Colonic mucosa (tissue), 4 donors: ENCODE data around the gene DUSP7. TPM values are rescaled to one million over a fixed set of nuclear protein-coding genes. Genes with fewer than 3 reads are reported as not detected.

ENCODE experiments used
- DNase-seq: peaks from one replicate; pipeline ENCODE4 v3.0.0-alpha.2; 2020
- H3K27ac ChIP-seq: fragments of 200-600 bp; one replicate; pipeline ENCODE4 v1.8.0; 2021
- H3K27me3 ChIP-seq: fragments of 200-600 bp; one replicate; pipeline ENCODE4 v1.8.0; 2021
- H3K36me3 ChIP-seq: fragments of 200-600 bp; one replicate; pipeline ENCODE4 v1.8.0; 2021
- H3K4me1 ChIP-seq: fragments of 200-600 bp; one replicate; pipeline ENCODE4 v1.8.0; 2021; ENCODE audit warnings: mild to moderate bottlenecking
- H3K4me3 ChIP-seq: fragments of 200-600 bp; one replicate; pipeline ENCODE4 v1.8.0; 2021
- H3K9ac ChIP-seq, 2 donors: one replicate each; pipeline ENCODE4 v1.7.0; 2013; ENCODE audit warnings: control low read depth in 2 of 2, low read depth in 2 of 2, low read length in 2 of 2
- H3K9me3 ChIP-seq: fragments of 200-600 bp; one replicate; pipeline ENCODE4 v1.8.0; 2021
- CTCF ChIP-seq: fragments of 200-600 bp; IDR thresholded peaks from one replicate; pipeline ENCODE4 v1.8.0; 2022; ENCODE audit warnings: antibody characterized with exemption, mild to moderate bottlenecking
- intact Hi-C: fragments of 100-400 bp; cut with DNase I; formaldehyde crosslinking; loops from one replicate; pipeline ENCODE4 v1.14.1; 2022
- total RNA-seq, 2 donors: library from RNA; stranded (reverse); fragmentation: NEBNext Ultra II Directional in 1 of 2; extraction: Animal tissue kit (Norgen Biotek cat#: 25700) in 1 of 2; gene quantifications; one replicate each; pipeline ENCODE4 v1.2.1, GENCODE V29; 2021
- donor health status: healthy.
- donor health status: DM: no; HTN: no; CAD: no.
- donor health status: DM: no; HTN: no; CAD: no.

DUSP7 gene
- total RNA-seq, 2 donors from 2014 or later: 9.5 to 9.8 TPM

DNA sequence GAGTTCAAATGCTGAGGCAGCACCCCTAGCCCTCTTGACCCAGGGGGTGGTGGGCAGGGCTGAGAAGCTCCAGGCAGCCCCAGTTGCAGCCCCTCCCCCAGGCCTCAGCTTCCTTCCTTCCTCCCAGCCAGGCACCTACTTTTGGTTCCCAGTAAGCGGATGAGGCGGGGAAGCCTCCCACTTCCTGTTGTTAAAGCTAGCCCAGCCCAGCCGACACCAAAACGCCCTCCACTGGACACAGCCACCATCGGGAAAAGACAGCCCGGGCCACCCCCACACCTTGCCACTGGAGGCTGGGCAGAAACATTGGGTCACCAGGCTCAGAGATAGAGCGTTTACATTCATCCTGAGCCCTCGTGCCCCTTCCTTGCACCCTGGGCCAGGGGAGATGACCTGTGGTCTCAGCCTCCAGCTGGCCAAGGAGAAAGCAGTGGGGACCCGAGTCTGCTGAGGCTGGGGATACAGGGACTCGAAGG, 3.5 kb downstream of the DUSP7 start:
- H3K36me3 ChIP-seq: no peaks in the 10 kb centered on the region
- TF ChIP-seq CTCF: no peak
- peaks cover 9% of the 10 kb centered on the region for H3K4me1 ChIP-seq
- H3K27me3 ChIP-seq: no peaks in the 10 kb centered on the region
- peak; percentile 83 for DNase-seq
- no peak overlapping the region for H3K4me3 ChIP-seq
- intact Hi-C loops: no loop called here
- H3K9ac ChIP-seq: peak overlapping the region; percentile 67 to 70
- H3K27ac ChIP-seq: peak overlapping the region; percentile 78
- H3K9me3 ChIP-seq: no peaks in the 10 kb centered on the region

DNA sequence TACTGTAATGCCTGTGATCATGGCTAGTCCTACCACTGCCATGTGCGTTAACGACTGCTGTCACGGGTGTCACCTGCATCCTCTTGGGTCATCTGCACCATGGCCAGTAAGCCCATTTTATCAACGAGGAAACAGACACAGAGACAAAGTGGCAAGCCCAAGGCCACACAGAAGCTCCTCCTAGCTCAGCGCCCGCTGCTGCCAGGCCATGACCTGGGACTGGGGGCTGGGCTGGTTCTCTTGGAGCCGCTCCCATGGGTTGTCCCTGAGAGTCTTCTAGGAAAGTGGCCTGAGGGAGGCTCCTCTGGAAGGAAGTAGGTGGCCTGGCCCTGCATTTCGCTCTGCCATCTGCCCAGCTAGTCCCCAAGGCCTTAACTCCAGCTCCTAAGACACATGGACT, 4.9 kb downstream of the DUSP7 start:
- peaks cover 9% of the 10 kb centered on the region for H3K4me1 ChIP-seq
- peak overlapping the region in 1 of 2 donors; percentile 70 for H3K9ac ChIP-seq
- H3K36me3 ChIP-seq: no peaks in the 10 kb centered on the region
- no peak for TF ChIP-seq CTCF
- intact Hi-C loops: no loop called here
- no peaks in the 10 kb centered on the region for H3K9me3 ChIP-seq
- no peak for DNase-seq
- no peak overlapping the region for H3K4me3 ChIP-seq
- H3K27me3 ChIP-seq: no peaks in the 10 kb centered on the region
- no peak overlapping the region for H3K27ac ChIP-seq

DNA sequence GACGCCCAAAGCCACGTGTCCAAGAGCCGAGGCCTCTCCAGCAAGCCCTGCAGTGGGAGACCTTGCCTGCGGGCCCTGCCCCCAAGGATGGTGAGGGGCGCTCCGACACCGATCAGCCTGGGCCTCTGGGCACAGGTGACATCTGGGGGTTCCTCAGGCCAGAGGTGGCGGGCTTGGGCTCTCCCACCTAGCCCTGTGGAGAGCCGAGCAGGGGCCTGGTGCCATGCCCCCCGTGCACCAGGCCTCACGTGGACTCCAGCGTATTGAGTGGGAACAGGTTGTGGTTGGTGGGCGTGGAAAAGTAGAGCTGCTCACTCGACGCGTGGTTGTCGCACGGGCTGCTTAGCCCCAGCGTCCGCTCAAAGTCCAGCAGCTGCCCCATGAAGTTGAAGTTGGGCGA, 5.8 kb downstream of the DUSP7 start:
- Histone ChIP-seq H3K4me1 (peaks cover 9% of the 10 kb centered on the region), H3K27me3 (no peaks in the 10 kb centered on the region), H3K9me3 (no peaks in the 10 kb centered on the region), H3K9ac (no peak overlapping the region), H3K27ac (no peak overlapping the region), H3K36me3 (no peaks in the 10 kb centered on the region), H3K4me3 (no peak overlapping the region)
- TF ChIP-seq CTCF: no peak
- no peak for DNase-seq
- intact Hi-C loops: no loop called here

- Histone ChIP-seq H3K9me3 (no peaks in the 10 kb centered on the region), H3K27me3 (no peaks in the 10 kb centered on the region), H3K27ac (no peak overlapping the region), H3K36me3 (no peaks in the 10 kb centered on the region), H3K9ac (no peak overlapping the region), H3K4me1 (peaks cover 3% of the 10 kb centered on the region), H3K4me3 (no peak overlapping the region)
- DNase-seq: no peak
- intact Hi-C loops: no loop called here
- TF ChIP-seq CTCF: no peak
These were observed 6.9 kb downstream of the DUSP7 start for GRCh38 chr3:52049503-52049902.

- no peaks in the 10 kb centered on the region for H3K27me3 ChIP-seq
- H3K9me3 ChIP-seq: no peaks in the 10 kb centered on the region
- H3K27ac ChIP-seq: no peak overlapping the region
- H3K9ac ChIP-seq: no peak overlapping the region
- no peak for DNase-seq
- H3K4me1 ChIP-seq: peaks cover 3% of the 10 kb centered on the region
- H3K4me3 ChIP-seq: no peak overlapping the region
- intact Hi-C loops: no loop called here
- no peak for TF ChIP-seq CTCF
- H3K36me3 ChIP-seq: no peaks in the 10 kb centered on the region
These were observed 8.9 kb downstream of the DUSP7 start for GRCh38 chr3:52047295-52047960.
